H9 (cell line): ENCODE data around the gene MMP14. TPM values are rescaled to one million over a fixed set of nuclear protein-coding genes. Genes with fewer than 3 reads are reported as not detected.

Source experiments
- DNase-seq: peaks from one replicate; pipeline ENCODE4 v3.0.0-alpha.2; 2017
- H2AFZ ChIP-seq: one replicate; pipeline ENCODE4 v1.6.1; 2013; ENCODE audit warnings: mild to moderate bottlenecking, low read length, control low read depth, moderate library complexity
- H2AK5ac ChIP-seq: 2 replicates; pipeline ENCODE4 v1.6.1; 2013; ENCODE audit warnings: low read length, control low read depth, mixed read lengths; ENCODE audit not compliant: insufficient read length
- H2BK120ac ChIP-seq: one replicate; pipeline ENCODE4 v1.6.1; 2013; ENCODE audit warnings: low read depth, mild to moderate bottlenecking, low read length, control low read depth, inconsistent platforms; ENCODE audit not compliant: poor library complexity, severe bottlenecking
- H2BK12ac ChIP-seq: 2 replicates; pipeline ENCODE4 v1.6.1; 2013; ENCODE audit warnings: low read length, control low read depth, mixed read lengths, low read depth; ENCODE audit not compliant: insufficient read length
- H2BK15ac ChIP-seq: 2 replicates; pipeline ENCODE4 v1.6.1; 2013; ENCODE audit warnings: low read depth, low read length, control low read depth
- H2BK20ac ChIP-seq: one replicate; pipeline ENCODE4 v1.6.1; 2013; ENCODE audit warnings: low read depth, mild to moderate bottlenecking, low read length, control low read depth, inconsistent platforms; ENCODE audit not compliant: poor library complexity, severe bottlenecking
- H2BK5ac ChIP-seq: 2 replicates; pipeline ENCODE4 v1.6.1; 2013; ENCODE audit warnings: low read length, control low read depth, mixed read lengths; ENCODE audit not compliant: insufficient read length
- H3K14ac ChIP-seq: 2 replicates; pipeline ENCODE4 v1.6.1; 2013; ENCODE audit warnings: low read length, control low read depth; ENCODE audit not compliant: insufficient read depth
- H3K18ac ChIP-seq: 2 replicates; pipeline ENCODE4 v1.6.1; 2013; ENCODE audit warnings: low read depth, mild to moderate bottlenecking, mixed read lengths, low read length, control low read depth; ENCODE audit not compliant: insufficient read length
- H3K23ac ChIP-seq: 2 replicates; pipeline ENCODE4 v1.6.1; 2013; ENCODE audit warnings: low read length, control low read depth, mixed read lengths, low read depth; ENCODE audit not compliant: insufficient read length
- H3K23me2 ChIP-seq: 2 replicates; pipeline ENCODE4 v1.6.1; 2013; ENCODE audit warnings: low read depth, mild to moderate bottlenecking, mixed read lengths, low read length, control low read depth; ENCODE audit not compliant: insufficient read length, poor library complexity, severe bottlenecking
- H3K27ac ChIP-seq: 2 replicates; pipeline ENCODE4 v1.5.1; 2013; ENCODE audit warnings: low read length, control low read depth, mixed read lengths, low read depth; ENCODE audit not compliant: insufficient read length
- H3K27me3 ChIP-seq: 2 replicates; pipeline ENCODE4 v1.6.1; 2013; ENCODE audit warnings: low read length, control low read depth, inconsistent platforms; ENCODE audit not compliant: insufficient read depth
- H3K4ac ChIP-seq: 2 replicates; pipeline ENCODE4 v1.6.1; 2013; ENCODE audit warnings: low read depth, mild to moderate bottlenecking, control low read depth, inconsistent platforms, low read length, moderate library complexity
- H3K4me1 ChIP-seq: 2 replicates; pipeline ENCODE4 v1.6.1; 2013; ENCODE audit warnings: low read length, control low read depth, inconsistent platforms; ENCODE audit not compliant: insufficient read depth
- H3K4me2 ChIP-seq: 2 replicates; pipeline ENCODE4 v1.6.1; 2013; ENCODE audit warnings: low read length, control low read depth, mixed read lengths; ENCODE audit not compliant: insufficient read length, insufficient read depth
- H3K56ac ChIP-seq: 2 replicates; pipeline ENCODE4 v1.6.1; 2013; ENCODE audit warnings: low read depth, mild to moderate bottlenecking, mixed read lengths, low read length, control low read depth; ENCODE audit not compliant: insufficient read length
- H3K79me1 ChIP-seq: 2 replicates; pipeline ENCODE4 v1.6.1; 2013; ENCODE audit warnings: low read depth, mild to moderate bottlenecking, moderate library complexity, low read length, control low read depth, inconsistent platforms; ENCODE audit not compliant: insufficient read depth, poor library complexity, severe bottlenecking
- H3K79me2 ChIP-seq: 2 replicates; pipeline ENCODE4 v1.6.1; 2013; ENCODE audit warnings: low read length, control low read depth, inconsistent platforms; ENCODE audit not compliant: insufficient read depth
- H3K9ac ChIP-seq: 2 replicates; pipeline ENCODE4 v1.6.1; 2013; ENCODE audit warnings: low read length, control low read depth, mixed read lengths; ENCODE audit not compliant: insufficient read length; ENCODE audit errors: extremely low read depth
- H3K9me3 ChIP-seq: one replicate; pipeline ENCODE4 v1.6.1; 2013; ENCODE audit warnings: low read depth, low read length, inconsistent platforms; ENCODE audit not compliant: control insufficient read depth
- H3T11ph ChIP-seq: one replicate; pipeline ENCODE4 v1.6.1; 2013; ENCODE audit warnings: mild to moderate bottlenecking, low read length, control low read depth, inconsistent platforms
- H4K20me1 ChIP-seq: one replicate; pipeline ENCODE4 v1.6.1; 2013; ENCODE audit not compliant: control insufficient read depth, insufficient read length, insufficient read depth
- H4K5ac ChIP-seq: 2 replicates; pipeline ENCODE4 v1.6.1; 2013; ENCODE audit warnings: low read depth, mild to moderate bottlenecking, mixed read lengths, low read length, control low read depth; ENCODE audit not compliant: insufficient read length
- H4K8ac ChIP-seq: replicated peaks from 2 replicates; pipeline ENCODE4 v1.6.1; 2013; ENCODE audit warnings: low read length, control low read depth, mixed read lengths, low read depth; ENCODE audit not compliant: insufficient read length
- H4K91ac ChIP-seq: 2 replicates; pipeline ENCODE4 v1.6.1; 2013; ENCODE audit warnings: low read depth, mild to moderate bottlenecking, moderate library complexity, mixed read lengths, low read length, control low read depth; ENCODE audit not compliant: insufficient read length
- H3K27ac Mint-ChIP-seq, 3 experiments: 2 replicates in 2 of 3; 3 replicates in 1 of 3; pipeline ENCODE4 v1.8.0; 2020 to 2021; ENCODE audit warnings: mixed read lengths in 3 of 3, mild to moderate bottlenecking in 1 of 3, moderate library complexity in 1 of 3
- H3K27me3 Mint-ChIP-seq: 2 replicates; pipeline ENCODE4 v1.8.0; 2021; ENCODE audit warnings: low read depth, mild to moderate bottlenecking, moderate library complexity, mixed read lengths
- H3K36me3 Mint-ChIP-seq, 3 experiments: 2 replicates in 2 of 3; 3 replicates in 1 of 3; pipeline ENCODE4 v1.8.0; 2020 to 2021; ENCODE audit warnings: low read depth in 3 of 3, mixed read lengths in 3 of 3; ENCODE audit not compliant: insufficient read depth in 1 of 3
- H3K4me1 Mint-ChIP-seq, 2 experiments: 2 replicates each; pipeline ENCODE4 v1.8.0; 2020; ENCODE audit warnings: mixed read lengths in 2 of 2
- H3K4me3 Mint-ChIP-seq, 2 experiments: 2 replicates in 1 of 2; 3 replicates in 1 of 2; pipeline ENCODE4 v1.8.0; 2020 to 2021; ENCODE audit warnings: mild to moderate bottlenecking in 2 of 2, mixed read lengths in 2 of 2, moderate library complexity in 1 of 2
- H3K9me3 Mint-ChIP-seq, 2 experiments: 2 replicates in 1 of 2; 3 replicates in 1 of 2; pipeline ENCODE4 v1.8.0; 2020; ENCODE audit warnings: mild to moderate bottlenecking in 2 of 2, mixed read lengths in 2 of 2, moderate library complexity in 1 of 2
- WGBS: extraction: QIAGEN DNeasy Blood & Tissue Kit; methylation state at CpG from one replicate; pipeline ENCODE4 v1.1.7; 2013; ENCODE audit warnings: missing lambda C conversion rate, low lambda C conversion rate, mixed read lengths; ENCODE audit not compliant: insufficient read length; ENCODE audit errors: extremely low coverage; 5-methylcytosine and 5-hydroxymethylcytosine counted together
- total RNA-seq: library from RNA; stranded (reverse); gene quantifications from 2 replicates; pipeline ENCODE4 v1.2.1, GENCODE V29; 2021
- TF ChIP-seq, protein P1 (sequence below): fragments of 200-600 bp; sonication (generic); conservative IDR thresholded peaks from 3 replicates; pipeline ENCODE4 v1.8.0; 2021; ENCODE audit warnings: antibody characterized with exemption, mild to moderate bottlenecking

MMP14 gene
- total RNA-seq, 1 experiment from 2014 or later: 56.5 TPM

DNA sequence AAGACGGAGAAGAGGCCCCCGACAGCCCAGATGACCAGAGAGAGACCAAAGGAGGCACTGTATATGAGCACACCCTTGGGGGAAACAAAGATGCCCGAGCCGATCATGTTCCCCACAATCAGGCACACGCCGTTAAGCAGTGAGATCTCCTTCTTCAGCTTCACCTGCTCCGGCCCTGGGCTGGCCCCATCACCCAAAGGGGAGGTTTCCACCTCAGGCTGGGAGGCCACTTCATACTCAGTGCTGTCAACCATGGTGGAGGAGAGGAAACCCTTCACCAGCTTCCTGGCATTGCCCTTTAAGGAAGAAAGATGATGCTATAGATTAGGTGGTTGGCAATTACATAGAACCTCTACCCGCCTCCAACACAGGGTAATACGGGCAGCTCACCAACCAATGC, 23.2 kb upstream of the MMP14 start:
- Mint-ChIP-seq H3K4me3 (no peak overlapping the region), H3K27ac (no peak overlapping the region; a peak in 1 of 7 replicates), H3K4me1 (peaks cover 26 to 33% of the 10 kb centered on the region in 2 experiments), H3K9me3 (no peaks in the 10 kb centered on the region), H3K36me3 (no peaks in the 10 kb centered on the region), H3K27me3 (no peaks in the 10 kb centered on the region)
- no peak for DNase-seq
- H2BK12ac ChIP-seq: no peak overlapping the region
- no peak overlapping the region for H3K4me2 ChIP-seq
- H4K5ac ChIP-seq: no peak overlapping the region
- H4K20me1 ChIP-seq: no peaks in the 10 kb centered on the region
- no peak overlapping the region for H3K18ac ChIP-seq
- no peak overlapping the region for H4K8ac ChIP-seq
- no peak overlapping the region for H3T11ph ChIP-seq
- H3K79me2 ChIP-seq: no peaks in the 10 kb centered on the region
- no peak overlapping the region for H3K4ac ChIP-seq
- no peak overlapping the region for H3K23ac ChIP-seq
- H3K9me3 ChIP-seq: no peaks in the 10 kb centered on the region
- WGBS: no CpG with 5 or more reads among the region's 9 CpGs
- H3K23me2 ChIP-seq: no peaks in the 10 kb centered on the region
- no peak overlapping the region for H3K14ac ChIP-seq
- H4K91ac ChIP-seq: no peak overlapping the region
- H2BK5ac ChIP-seq: no peak overlapping the region
- no peak overlapping the region for H2BK20ac ChIP-seq
- H3K27me3 ChIP-seq: no peaks in the 10 kb centered on the region
- no peaks in the 10 kb centered on the region for H3K79me1 ChIP-seq
- H3K27ac ChIP-seq: no peak overlapping the region
- H3K56ac ChIP-seq: no peak overlapping the region
- TF ChIP-seq, protein P1, sequence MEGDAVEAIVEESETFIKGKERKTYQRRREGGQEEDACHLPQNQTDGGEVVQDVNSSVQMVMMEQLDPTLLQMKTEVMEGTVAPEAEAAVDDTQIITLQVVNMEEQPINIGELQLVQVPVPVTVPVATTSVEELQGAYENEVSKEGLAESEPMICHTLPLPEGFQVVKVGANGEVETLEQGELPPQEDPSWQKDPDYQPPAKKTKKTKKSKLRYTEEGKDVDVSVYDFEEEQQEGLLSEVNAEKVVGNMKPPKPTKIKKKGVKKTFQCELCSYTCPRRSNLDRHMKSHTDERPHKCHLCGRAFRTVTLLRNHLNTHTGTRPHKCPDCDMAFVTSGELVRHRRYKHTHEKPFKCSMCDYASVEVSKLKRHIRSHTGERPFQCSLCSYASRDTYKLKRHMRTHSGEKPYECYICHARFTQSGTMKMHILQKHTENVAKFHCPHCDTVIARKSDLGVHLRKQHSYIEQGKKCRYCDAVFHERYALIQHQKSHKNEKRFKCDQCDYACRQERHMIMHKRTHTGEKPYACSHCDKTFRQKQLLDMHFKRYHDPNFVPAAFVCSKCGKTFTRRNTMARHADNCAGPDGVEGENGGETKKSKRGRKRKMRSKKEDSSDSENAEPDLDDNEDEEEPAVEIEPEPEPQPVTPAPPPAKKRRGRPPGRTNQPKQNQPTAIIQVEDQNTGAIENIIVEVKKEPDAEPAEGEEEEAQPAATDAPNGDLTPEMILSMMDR: no peak
- H2AFZ ChIP-seq: no peak overlapping the region
- H2BK15ac ChIP-seq: no peak overlapping the region
- H3K9ac ChIP-seq: no peak overlapping the region
- H2BK120ac ChIP-seq: no peak overlapping the region
- no peak overlapping the region for H2AK5ac ChIP-seq
- H3K4me1 ChIP-seq: peaks cover 11% of the 10 kb centered on the region; the same call in 1 of the 2 replicates
